HEK293T (cell line): ENCODE results near the gene ABCC2.

Experiments
- ARNT ChIP-seq: fragments of 450-650 bp; IDR thresholded peaks from 2 replicates; pipeline ENCODE4 v1.6.1; 2017; ENCODE audit warnings: mild to moderate bottlenecking
- ELF4 ChIP-seq: fragments of 450-650 bp; IDR thresholded peaks from 2 replicates; pipeline ENCODE4 v1.6.1; 2017; ENCODE audit warnings: antibody characterized with exemption
- FOXK2 ChIP-seq: fragments of 450-650 bp; IDR thresholded peaks from 2 replicates; pipeline ENCODE4 v1.6.1; 2016; ENCODE audit warnings: mild to moderate bottlenecking
- HDGF ChIP-seq: fragments of 450-650 bp; IDR thresholded peaks from 2 replicates; pipeline ENCODE4 v1.6.1; 2017; ENCODE audit warnings: antibody characterized with exemption, borderline replicate concordance
- L3MBTL2 ChIP-seq: fragments of 450-650 bp; conservative IDR thresholded peaks from 2 replicates; pipeline ENCODE4 v1.6.1; 2016; ENCODE audit warnings: mild to moderate bottlenecking
- LEF1 ChIP-seq: fragments of 450-650 bp; IDR thresholded peaks from 2 replicates; pipeline ENCODE4 v1.6.1; 2017; ENCODE audit warnings: mild to moderate bottlenecking, borderline replicate concordance
- NFRKB ChIP-seq: fragments of 450-650 bp; IDR thresholded peaks from 2 replicates; pipeline ENCODE4 v1.6.1; 2016; ENCODE audit warnings: mild to moderate bottlenecking, moderate library complexity
- PKNOX1 ChIP-seq: fragments of 450-650 bp; IDR thresholded peaks from 2 replicates; pipeline ENCODE4 v1.6.1; 2016
- SP1 ChIP-seq: fragments of 450-650 bp; IDR thresholded peaks from 2 replicates; pipeline ENCODE4 v1.6.1; 2017
- SUZ12 ChIP-seq: fragments of 450-650 bp; IDR thresholded peaks from 2 replicates; pipeline ENCODE4 v1.6.1; 2016; ENCODE audit warnings: mild to moderate bottlenecking

GRCh38 chr10:99748823-99749451 lies 33.5 kb upstream of the ABCC2 start:
- no peak for TF ChIP-seq FOXK2
- TF ChIP-seq HDGF: no peak
- TF ChIP-seq ELF4: no peak
- no peak for TF ChIP-seq NFRKB
- no peak for TF ChIP-seq L3MBTL2
- no peak for TF ChIP-seq LEF1
- no peak for TF ChIP-seq SP1
- no peak for TF ChIP-seq SUZ12
- no peak for TF ChIP-seq PKNOX1
- TF ChIP-seq ARNT: no peak
